ENCODE results near the gene IGSF11.

The IGSF11 gene

DNA sequence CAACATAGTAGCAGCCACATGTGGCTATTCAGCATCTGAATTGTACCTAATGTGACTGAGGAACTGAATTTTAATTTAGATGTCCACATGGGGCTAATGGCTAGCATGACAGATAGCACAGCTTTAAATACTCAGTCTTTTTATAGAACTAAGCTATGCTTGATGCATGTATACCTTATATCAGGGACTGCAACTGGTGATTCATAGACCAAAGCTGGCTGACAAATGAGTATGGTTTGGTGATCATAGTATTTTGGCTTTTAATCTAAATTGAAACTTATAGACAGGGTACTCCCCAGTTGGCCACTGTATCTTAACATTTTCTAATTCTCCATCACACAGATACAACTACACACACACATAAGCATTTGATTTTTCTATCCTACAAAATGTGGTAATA is 83.6 kb downstream of the IGSF11 start:
- TF ChIP-seq, protein P1, sequence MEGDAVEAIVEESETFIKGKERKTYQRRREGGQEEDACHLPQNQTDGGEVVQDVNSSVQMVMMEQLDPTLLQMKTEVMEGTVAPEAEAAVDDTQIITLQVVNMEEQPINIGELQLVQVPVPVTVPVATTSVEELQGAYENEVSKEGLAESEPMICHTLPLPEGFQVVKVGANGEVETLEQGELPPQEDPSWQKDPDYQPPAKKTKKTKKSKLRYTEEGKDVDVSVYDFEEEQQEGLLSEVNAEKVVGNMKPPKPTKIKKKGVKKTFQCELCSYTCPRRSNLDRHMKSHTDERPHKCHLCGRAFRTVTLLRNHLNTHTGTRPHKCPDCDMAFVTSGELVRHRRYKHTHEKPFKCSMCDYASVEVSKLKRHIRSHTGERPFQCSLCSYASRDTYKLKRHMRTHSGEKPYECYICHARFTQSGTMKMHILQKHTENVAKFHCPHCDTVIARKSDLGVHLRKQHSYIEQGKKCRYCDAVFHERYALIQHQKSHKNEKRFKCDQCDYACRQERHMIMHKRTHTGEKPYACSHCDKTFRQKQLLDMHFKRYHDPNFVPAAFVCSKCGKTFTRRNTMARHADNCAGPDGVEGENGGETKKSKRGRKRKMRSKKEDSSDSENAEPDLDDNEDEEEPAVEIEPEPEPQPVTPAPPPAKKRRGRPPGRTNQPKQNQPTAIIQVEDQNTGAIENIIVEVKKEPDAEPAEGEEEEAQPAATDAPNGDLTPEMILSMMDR (conservative IDR thresholded peaks at IDR 0.05; ENCODE audit: low read depth, low read length) = no peak
- H3K4me3 ChIP-seq (ENCODE audit: low read length) = no peak overlapping the region
- DNase-seq (ENCODE audit: low read depth) = no peak

DNA sequence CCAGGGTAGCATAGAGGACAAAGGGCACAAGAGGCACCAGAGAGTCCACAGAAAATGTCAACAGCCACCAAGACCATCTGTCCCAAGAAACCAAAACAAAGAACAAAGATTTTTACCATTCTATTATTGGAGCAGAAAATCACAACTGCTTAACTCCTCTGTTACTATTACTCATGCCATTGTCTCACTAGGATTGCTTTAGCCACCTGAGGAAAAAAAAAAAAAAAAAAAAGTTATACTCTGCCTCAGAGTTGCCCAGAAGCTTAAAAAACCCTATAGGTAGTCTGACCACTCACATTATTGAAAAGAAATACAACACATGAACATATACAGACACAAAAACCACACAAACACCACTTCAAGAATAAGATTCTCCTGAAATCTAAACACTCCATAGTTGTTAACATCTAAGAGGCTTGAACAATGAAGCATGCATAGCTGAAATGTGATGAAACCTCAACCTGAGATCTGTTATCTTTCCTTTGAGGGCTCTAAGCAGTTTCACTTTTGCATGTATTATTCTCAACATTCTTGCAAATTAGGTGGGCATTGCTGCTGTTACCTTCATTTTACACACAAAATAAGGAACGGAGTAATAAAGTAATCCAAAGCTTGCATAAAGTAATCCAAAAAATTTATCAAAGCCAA is 85.4 kb downstream of the IGSF11 start:
- no peak for DNase-seq (ENCODE audit: low read depth)
- TF ChIP-seq, protein P1 (conservative IDR thresholded peaks at IDR 0.05; ENCODE audit: low read depth, low read length) = no peak
- H3K4me3 ChIP-seq (ENCODE audit: low read length) = no peak overlapping the region

DNA sequence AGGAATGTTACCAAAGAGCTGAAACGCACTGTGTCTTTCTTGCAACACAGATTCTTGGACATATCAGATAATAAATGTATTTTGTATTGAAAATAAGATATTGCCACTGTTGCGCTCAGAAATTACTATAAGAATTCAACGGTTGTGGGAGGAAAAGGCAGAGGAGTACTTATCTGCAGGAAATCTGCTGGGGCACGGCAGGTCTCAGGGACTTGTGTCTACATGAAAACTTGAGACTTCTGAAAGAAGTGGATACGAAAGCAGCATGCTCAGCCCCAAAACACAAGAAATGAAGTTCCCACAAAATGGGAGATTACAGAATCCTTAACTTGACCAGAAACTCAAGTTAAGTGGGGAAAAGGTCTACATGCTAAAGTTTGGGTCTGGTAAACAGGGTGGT is 86.5 kb downstream of the IGSF11 start:
- DNase-seq (ENCODE audit: low read depth) = no peak
- H3K4me3 ChIP-seq (ENCODE audit: low read length) = no peak overlapping the region
- TF ChIP-seq, protein P1 (conservative IDR thresholded peaks at IDR 0.05; ENCODE audit: low read depth, low read length) = no peak

DNA sequence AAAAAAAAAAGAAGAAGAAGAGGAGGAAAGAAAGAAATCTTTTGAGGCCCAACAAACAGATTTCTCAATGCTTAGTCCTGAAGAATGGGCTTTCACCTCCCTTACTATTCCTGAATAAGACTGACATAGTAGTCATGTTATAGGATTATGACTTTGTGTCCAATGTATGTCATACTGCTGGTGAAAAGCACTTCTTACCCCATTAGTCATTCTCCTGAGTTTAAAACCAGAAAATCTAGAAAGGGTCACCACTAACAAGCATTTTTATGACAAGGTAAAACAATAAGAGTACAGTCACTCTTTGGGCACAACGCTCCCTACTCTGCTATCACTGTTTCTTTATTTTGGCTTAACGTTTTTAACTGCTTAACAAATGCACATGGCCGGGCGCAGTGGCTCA is 88.2 kb downstream of the IGSF11 start:
- H3K4me3 ChIP-seq (ENCODE audit: low read length) = no peak overlapping the region
- TF ChIP-seq, protein P1 (conservative IDR thresholded peaks at IDR 0.05; ENCODE audit: low read depth, low read length) = no peak
- DNase-seq (ENCODE audit: low read depth) = no peak

DNA sequence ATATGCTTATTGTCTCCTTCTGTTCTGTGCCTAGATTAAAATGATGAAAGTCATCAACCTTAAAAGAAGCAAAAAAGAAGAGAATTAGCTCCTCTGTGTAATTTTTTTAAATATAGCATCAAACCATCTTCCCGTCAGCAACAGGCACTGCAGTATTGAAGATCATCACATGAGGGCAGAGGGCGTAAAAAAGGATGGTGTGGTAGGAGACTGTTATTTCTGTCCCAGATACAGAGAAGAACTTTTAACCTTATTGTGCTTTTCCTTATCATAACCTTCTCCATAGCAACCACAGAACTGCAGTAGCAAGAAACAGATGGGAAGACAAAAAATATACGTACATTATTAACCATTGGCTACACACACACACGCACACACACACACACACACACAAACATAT is 88.8 kb downstream of the IGSF11 start:
- TF ChIP-seq, protein P1 (conservative IDR thresholded peaks at IDR 0.05; ENCODE audit: low read depth, low read length) = no peak
- H3K4me3 ChIP-seq (ENCODE audit: low read length) = no peak overlapping the region
- DNase-seq (ENCODE audit: low read depth) = no peak

DNA sequence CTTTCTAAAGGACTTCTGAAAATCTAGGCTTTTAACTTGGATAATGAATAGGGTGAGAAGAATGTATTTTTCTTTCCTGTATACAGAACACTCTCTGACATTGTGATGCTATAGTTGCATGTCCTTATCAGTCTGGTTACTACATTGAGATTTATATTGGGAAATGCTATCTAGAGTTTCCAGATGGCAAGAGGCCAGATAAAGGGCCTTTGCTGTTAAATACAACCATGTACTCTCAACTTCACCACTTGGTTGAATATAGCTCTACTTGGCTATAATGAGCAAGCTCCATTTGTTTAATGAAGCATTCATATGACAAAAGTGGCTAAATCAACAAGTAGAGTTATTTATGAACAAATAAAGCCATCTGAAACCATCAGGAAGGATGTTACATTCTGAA is 91.0 kb downstream of the IGSF11 start:
- TF ChIP-seq, protein P1 (conservative IDR thresholded peaks at IDR 0.05; ENCODE audit: low read depth, low read length) = no peak
- no peak overlapping the region for H3K4me3 ChIP-seq (ENCODE audit: low read length)
- DNase-seq (ENCODE audit: low read depth) = no peak

DNA sequence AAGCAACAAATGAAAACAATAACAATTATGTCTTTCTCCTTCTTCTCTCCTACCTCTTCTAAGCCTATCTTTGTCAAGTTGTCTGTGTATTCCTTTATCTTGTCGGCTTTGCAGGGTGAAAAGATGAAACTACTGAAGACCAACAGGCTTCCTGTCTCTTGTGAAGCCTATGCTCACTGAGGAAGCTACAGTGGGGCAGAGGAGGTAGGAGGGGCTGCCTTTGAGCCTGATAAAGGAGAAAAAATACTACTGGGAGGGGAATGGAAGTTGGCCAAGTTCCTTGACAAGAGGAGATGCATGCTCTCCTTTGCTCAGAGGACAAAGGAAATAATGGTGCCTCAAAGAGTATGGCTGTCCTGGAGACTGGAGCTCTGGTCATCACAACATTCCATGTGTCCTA is 92.0 kb downstream of the IGSF11 start:
- no peak for DNase-seq (ENCODE audit: low read depth)
- no peak overlapping the region for H3K4me3 ChIP-seq (ENCODE audit: low read length)
- TF ChIP-seq, protein P1 (conservative IDR thresholded peaks at IDR 0.05; ENCODE audit: low read depth, low read length) = no peak

All from retinal pigment epithelial cell (primary cell).